OCI-LY7 (cell line): ENCODE measurements around the gene CYRIA.

ENCODE experiments used
- EZH2phosphoT487 ChIP-seq: fragments of 200-600 bp; sonication (generic); IDR thresholded peaks from 2 replicates; pipeline ENCODE4 v1.6.1; 2018; ENCODE audit warnings: low read depth, borderline replicate concordance, mild to moderate bottlenecking, mixed run types, antibody characterized with exemption, low read length, moderate library complexity, mixed read lengths
- TF ChIP-seq, protein P1 (sequence below): fragments of 200-600 bp; sonication (generic); conservative IDR thresholded peaks from 2 replicates; pipeline ENCODE4 v1.5.1; 2014; ENCODE audit warnings: mild to moderate bottlenecking, antibody characterized with exemption, low read length, moderate library complexity, mixed read lengths

DNA sequence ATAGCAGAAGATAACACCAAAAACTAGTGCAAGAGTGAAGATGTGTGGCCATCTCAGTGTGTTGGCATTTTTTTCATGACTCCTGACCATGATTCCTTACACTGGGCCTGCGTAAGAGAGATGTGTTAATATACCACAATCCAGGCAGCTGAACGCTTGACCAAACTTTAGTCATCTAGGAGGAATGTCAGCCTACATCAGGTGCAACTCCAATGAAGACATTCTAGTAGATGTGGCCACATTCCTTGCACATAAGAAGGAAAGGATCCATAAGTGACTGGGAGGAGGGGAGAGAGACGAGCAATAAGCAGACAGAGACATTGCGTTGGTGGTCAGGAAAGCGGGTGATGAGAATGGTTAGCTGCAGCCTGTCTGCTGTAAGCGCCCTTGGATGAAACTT is 42.6 kb downstream of the CYRIA start:
- TF ChIP-seq, protein P1, sequence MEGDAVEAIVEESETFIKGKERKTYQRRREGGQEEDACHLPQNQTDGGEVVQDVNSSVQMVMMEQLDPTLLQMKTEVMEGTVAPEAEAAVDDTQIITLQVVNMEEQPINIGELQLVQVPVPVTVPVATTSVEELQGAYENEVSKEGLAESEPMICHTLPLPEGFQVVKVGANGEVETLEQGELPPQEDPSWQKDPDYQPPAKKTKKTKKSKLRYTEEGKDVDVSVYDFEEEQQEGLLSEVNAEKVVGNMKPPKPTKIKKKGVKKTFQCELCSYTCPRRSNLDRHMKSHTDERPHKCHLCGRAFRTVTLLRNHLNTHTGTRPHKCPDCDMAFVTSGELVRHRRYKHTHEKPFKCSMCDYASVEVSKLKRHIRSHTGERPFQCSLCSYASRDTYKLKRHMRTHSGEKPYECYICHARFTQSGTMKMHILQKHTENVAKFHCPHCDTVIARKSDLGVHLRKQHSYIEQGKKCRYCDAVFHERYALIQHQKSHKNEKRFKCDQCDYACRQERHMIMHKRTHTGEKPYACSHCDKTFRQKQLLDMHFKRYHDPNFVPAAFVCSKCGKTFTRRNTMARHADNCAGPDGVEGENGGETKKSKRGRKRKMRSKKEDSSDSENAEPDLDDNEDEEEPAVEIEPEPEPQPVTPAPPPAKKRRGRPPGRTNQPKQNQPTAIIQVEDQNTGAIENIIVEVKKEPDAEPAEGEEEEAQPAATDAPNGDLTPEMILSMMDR: no peak
- no peak for TF ChIP-seq EZH2phosphoT487
